ENCODE results near the gene PTCHD1. TPM values are rescaled to one million over a fixed set of nuclear protein-coding genes. Genes with fewer than 3 reads are reported as not detected.

The PTCHD1 gene
- total RNA-seq, 2 donors from 2014 or later, result under 0.01 TPM; not detected in 1

- DNase-seq, result no peak
- no peak for ATAC-seq
- H3K36me3 ChIP-seq (replicated peaks in 1 of 2; ENCODE audit: insufficient read depth in 1 of 2, low read depth in 2 of 2), result no peaks in the 10 kb centered on the region
- H3K27ac ChIP-seq, result no peak overlapping the region
- TF ChIP-seq CTCF (IDR thresholded peaks at IDR 0.05), result no peak
- H3K9me3 ChIP-seq, result no peaks in the 10 kb centered on the region
- no peaks in the 10 kb centered on the region for H3K27me3 ChIP-seq
- intact Hi-C loops (cut with DNase I), result no loop called here
- no peaks in the 10 kb centered on the region for H3K4me1 ChIP-seq
- H3K4me3 ChIP-seq, result no peak overlapping the region
These were observed 51.6 kb downstream of the PTCHD1 start for GRCh38 chrX:23386260-23386659.

- H3K4me1 ChIP-seq, result no peaks in the 10 kb centered on the region
- ATAC-seq, result no peak
- DNase-seq, result no peak
- no peaks in the 10 kb centered on the region for H3K36me3 ChIP-seq (replicated peaks in 1 of 2; ENCODE audit: insufficient read depth in 1 of 2, low read depth in 2 of 2)
- no peak overlapping the region for H3K4me3 ChIP-seq
- no peak for TF ChIP-seq CTCF (IDR thresholded peaks at IDR 0.05)
- no peak for TF ChIP-seq POLR2A (IDR thresholded peaks at IDR 0.05)
- H3K27me3 ChIP-seq, result no peaks in the 10 kb centered on the region
- no peak overlapping the region for H3K27ac ChIP-seq
- no peaks in the 10 kb centered on the region for H3K9me3 ChIP-seq
- intact Hi-C loops (cut with DNase I), result no loop called here
- WGBS, 2 donors, result 57 to 68% methylated on average over 5 of the region's 5 CpGs
These were observed 52.1 kb downstream of the PTCHD1 start for GRCh38 chrX:23386726-23387125.

- TF ChIP-seq POLR2A (IDR thresholded peaks at IDR 0.05) (no peak), CTCF (IDR thresholded peaks at IDR 0.05) (no peak)
- Histone ChIP-seq H3K36me3 (replicated peaks in 1 of 2; ENCODE audit: insufficient read depth in 1 of 2, low read depth in 2 of 2) (no peaks in the 10 kb centered on the region), H3K4me1 (no peaks in the 10 kb centered on the region), H3K27ac (no peak overlapping the region), H3K9me3 (no peaks in the 10 kb centered on the region), H3K4me3 (no peak overlapping the region), H3K27me3 (no peaks in the 10 kb centered on the region)
- no peak for ATAC-seq
- WGBS, 2 donors, result 78% methylated on average over 6 of the region's 6 CpGs
- DNase-seq, result no peak
- intact Hi-C loops (cut with DNase I), result no loop called here
These were observed 53.0 kb downstream of the PTCHD1 start for GRCh38 chrX:23387550-23388184.

GRCh38 chrX:23389196-23389792 lies 54.6 kb downstream of the PTCHD1 start:
- DNase-seq, result no peak
- no peaks in the 10 kb centered on the region for H3K4me1 ChIP-seq
- TF ChIP-seq CTCF (IDR thresholded peaks at IDR 0.05) (no peak), POLR2A (IDR thresholded peaks at IDR 0.05) (no peak)
- 89 to 92% methylated on average over 6 of the region's 8 CpGs for WGBS, 2 donors
- H3K9me3 ChIP-seq, result no peaks in the 10 kb centered on the region
- no peak for ATAC-seq
- H3K4me3 ChIP-seq, result no peak overlapping the region
- H3K36me3 ChIP-seq (replicated peaks in 1 of 2; ENCODE audit: insufficient read depth in 1 of 2, low read depth in 2 of 2), result no peaks in the 10 kb centered on the region
- no peaks in the 10 kb centered on the region for H3K27me3 ChIP-seq
- no peak overlapping the region for H3K27ac ChIP-seq
- intact Hi-C loops (cut with DNase I), result no loop called here

- H3K9me3 ChIP-seq, result no peaks in the 10 kb centered on the region
- no peak overlapping the region for H3K27ac ChIP-seq
- H3K4me3 ChIP-seq, result no peak overlapping the region
- H3K4me1 ChIP-seq, result peaks cover 5% of the 10 kb centered on the region
- WGBS, 2 donors, result 51 to 76% methylated on average over 11 of the region's 11 CpGs
- TF ChIP-seq POLR2A (IDR thresholded peaks at IDR 0.05) (no peak), CTCF (IDR thresholded peaks at IDR 0.05) (no peak)
- intact Hi-C loops (cut with DNase I), result no loop called here
- DNase-seq (no peak), ATAC-seq (no peak)
- H3K27me3 ChIP-seq, result no peaks in the 10 kb centered on the region
- no peaks in the 10 kb centered on the region for H3K36me3 ChIP-seq (replicated peaks in 1 of 2; ENCODE audit: insufficient read depth in 1 of 2, low read depth in 2 of 2)
These were observed 56.3 kb downstream of the PTCHD1 start for GRCh38 chrX:23390979-23391378.

Measured in body of pancreas (tissue), 4 donors.